Stimulated activated CD8-positive, alpha-beta memory T cell treated with anti-CD3 and anti-CD28 coated beads, Interleukin-15, amount 100 ng/mL, for 4 hours (primary cell): ENCODE measurements around the gene GALNTL6.
"Not testable (repeated sequence)": the region's sequence is repeated elsewhere in the genome, so short reads cannot be mapped to it uniquely, and the experiment has no call there.

Experiments
- DNase-seq, 2 donors: peaks; one replicate each; pipeline ENCODE4 v3.0.0-alpha.2; 2020; ENCODE audit warnings: low read depth in 2 of 2

The GALNTL6 gene

DNA sequence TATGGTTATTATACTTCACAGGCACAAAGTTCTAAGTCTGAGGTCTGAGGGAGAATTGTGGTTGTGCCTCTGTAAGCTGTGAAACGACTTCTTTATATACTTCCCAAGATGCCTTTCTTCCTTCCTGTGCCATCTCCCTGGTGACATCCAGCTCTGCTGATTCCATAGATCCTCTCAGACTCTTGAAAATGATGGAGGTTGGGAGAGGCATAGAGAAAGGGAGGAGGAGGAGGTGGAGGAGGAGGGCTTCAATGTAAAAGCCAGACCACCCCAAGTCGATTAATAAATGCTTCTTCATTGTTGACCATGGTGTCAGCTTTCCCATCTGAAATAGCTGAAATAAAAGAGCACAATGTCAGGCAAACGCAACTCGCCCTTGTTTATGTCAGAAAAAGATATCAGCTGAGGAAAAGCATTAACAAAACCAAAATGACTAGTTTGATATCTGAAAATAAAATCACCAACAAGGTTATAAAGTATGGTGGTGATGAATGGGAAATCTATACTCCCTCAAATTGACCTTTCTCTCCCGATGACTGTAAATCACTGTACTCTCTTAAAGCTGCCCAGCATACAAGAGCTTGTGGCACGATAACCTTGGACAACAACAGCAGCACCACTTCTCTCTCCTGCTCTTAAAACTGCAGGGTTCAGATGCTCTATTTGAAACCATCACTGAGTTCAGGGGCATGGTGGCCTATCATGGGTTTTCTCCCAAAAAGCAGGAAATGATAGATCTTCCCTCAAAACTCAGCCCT, 1125.0 kb downstream of the GALNTL6 start:
- DNase-seq, result no peak

GRCh38 chr4:172938870-172939269, 1125.7 kb downstream of the GALNTL6 start:
- DNase-seq, result no peak

- DNase-seq, result no peak
These were observed 1129.6 kb downstream of the GALNTL6 start for GRCh38 chr4:172942840-172943239.

- no peak for DNase-seq
These were observed 1132.4 kb downstream of the GALNTL6 start for GRCh38 chr4:172945611-172946010.

GRCh38 chr4:172946503-172946902, 1133.3 kb downstream of the GALNTL6 start:
- DNase-seq, result no peak

- no peak for DNase-seq
These were observed 1134.4 kb downstream of the GALNTL6 start for GRCh38 chr4:172947594-172947993.

DNA sequence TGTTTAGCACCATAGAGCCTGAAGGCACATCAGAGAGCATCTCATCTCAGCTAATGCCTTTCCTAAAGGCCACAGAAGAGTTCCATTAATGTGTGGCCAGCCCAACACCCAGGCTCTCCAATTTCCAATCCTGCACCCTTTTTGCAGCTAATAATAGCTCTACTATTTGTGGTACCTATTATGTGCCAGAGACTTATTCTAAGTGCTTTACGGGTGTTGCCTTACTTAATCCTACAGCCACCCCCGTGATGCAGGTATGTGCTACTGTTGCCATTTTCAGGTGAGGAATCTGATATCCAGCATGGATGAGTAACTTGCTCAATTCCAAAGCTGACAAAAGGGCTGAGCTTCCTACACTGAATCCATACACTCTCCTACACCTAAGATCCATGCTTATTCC, 1137.8 kb downstream of the GALNTL6 start:
- no peak for DNase-seq

DNA sequence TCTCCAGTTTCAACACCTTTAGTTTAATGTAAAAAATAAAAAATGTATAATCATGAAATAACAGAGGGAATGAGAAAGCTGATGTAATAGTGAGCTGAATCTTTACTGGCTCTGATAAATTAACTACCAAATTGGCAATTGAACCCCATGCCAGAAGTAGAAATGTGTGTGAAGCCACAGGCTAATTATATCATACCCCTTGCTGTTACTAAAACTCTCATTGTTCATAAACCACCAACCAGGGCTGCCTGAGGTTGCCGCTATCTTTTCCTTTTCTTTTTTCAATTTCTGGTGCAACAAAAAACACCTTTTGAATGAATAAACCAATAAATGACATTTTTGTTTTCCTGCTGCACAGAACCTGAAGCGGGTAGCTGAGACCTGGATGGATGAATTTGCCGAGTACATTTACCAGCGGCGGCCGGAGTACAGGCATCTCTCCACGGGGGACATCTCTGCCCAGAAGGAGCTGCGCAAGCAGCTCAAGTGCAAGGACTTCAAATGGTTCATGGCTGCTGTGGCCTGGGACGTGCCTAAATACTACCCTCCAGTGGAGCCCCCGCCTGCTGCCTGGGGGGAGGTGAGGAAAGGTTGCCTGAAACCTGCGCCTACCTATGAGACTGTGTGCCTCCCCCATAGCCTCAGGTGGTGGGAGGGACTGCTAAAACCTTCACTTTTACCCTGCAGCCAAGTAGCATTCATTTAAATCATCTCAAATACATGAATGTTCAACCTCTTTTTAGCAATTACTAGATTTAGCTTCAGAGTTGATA, 1138.7 kb downstream of the GALNTL6 start:
- DNase-seq, result no peak

- DNase-seq, result no peak
These were observed 1140.8 kb downstream of the GALNTL6 start for GRCh38 chr4:172953896-172954568.

DNA sequence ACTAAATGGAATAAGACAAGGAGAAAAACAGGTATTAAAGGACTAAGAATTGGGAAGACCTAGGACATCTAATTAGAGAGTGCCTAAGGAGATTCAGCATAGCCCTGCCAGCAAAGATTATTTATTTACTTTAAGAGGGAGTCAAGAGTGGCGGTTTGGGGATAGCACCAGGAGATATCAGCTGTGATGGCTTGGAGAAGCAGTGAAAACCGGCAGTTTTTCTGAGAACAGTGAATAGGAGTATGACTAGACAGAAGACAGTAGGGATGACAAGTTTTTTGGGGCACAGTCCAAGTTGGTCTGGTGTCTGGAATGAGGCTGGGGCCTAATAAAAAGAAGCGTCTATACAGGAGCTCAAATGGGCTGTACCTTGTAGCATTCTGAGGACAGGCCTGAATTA, 1143.1 kb downstream of the GALNTL6 start:
- not testable (repeated sequence) for DNase-seq

DNA sequence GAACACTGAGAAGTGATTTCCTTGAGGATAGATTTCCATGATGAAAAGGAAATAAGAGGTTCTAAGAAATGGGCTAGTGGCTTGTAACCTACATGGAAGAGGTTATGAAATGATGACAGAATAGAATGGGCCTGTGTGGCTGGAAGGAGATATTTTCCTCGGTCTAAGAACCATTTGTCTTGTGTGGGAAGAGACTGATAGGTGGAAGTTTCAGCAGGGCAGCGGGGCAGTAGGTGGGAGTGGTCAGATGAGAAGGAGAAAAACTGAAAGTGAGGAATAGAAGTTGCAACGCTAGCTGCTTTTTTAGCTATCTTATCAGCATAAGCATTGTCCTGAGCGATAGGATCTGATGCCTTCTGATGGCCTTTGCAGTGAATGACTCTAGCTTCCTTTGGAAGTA, 1144.0 kb downstream of the GALNTL6 start:
- no peak for DNase-seq

DNA sequence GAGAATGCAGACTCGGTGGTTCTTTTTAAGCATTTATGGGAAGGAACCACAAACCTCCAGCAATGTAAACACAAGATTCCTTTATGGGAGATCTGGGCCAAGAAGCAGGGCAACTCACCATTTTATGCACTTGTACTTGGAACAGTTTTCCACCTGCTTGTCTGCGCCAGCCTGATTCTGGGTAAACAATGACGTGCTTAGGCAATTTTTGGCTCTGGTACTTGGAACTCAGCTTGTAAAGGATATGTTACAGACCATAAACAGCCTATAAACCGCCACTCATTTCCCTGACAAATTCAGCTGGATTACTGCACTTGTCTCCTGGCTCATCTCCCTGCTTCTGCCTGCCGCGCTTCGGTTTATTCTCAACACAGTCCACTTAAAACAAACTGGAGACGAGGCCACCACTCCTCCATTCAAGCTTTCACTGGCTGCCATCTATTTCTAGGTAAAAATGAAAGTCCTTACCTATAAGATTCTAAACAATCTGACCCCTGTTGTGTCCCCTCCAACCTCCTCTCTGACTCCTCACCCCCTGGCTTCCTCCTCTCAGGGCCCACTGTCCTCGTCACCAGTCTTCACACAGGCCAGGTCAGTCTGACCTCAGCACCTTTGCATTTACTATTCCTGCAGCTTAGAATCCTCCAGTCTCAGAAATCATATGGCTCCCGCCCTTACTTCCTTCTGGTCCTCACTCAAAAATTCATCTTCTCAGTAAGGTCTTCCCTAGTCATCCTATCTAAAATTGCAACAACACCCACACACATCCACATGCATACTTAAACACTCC, 1149.6 kb downstream of the GALNTL6 start:
- no peak for DNase-seq

DNA sequence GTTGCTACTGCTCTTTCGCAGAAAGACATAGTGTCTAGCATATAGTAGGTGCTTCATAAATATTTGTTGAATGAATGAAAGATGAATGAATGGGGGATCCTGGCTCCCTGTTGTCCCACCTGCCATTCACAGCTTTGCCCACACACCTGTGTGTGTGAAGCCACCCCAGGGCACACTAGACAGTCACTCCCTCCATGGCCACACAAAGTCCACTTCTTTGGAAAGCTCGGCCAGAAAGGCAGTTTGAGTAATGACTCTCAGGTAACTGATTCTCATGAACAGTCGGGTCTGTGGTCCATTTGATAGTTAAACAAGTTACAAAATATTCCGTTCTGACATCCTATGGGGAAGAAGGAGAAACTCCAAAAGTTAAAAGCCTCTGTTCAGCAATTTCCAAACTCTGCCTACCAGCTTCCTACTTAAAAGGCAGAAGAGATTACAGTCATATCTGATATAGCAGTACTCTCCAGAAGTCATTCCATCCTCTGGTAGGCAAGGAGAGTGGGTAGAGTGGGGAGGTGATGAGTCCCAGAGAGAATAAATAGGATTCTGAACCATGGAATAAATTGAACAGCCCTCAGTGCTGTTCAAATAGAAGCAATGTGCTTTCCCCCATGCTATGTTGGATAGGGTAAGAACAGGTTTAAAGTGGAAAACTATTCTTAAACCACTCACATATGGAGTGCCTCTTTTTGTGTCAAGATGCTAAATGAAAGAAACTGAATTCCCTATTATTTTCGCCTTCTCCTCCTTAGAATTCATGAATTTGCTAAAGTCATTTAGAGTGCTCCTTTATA, 1150.5 kb downstream of the GALNTL6 start:
- no peak for DNase-seq

GRCh38 chr4:172970189-172970588, 1157.0 kb downstream of the GALNTL6 start:
- not testable (repeated sequence) for DNase-seq

DNA sequence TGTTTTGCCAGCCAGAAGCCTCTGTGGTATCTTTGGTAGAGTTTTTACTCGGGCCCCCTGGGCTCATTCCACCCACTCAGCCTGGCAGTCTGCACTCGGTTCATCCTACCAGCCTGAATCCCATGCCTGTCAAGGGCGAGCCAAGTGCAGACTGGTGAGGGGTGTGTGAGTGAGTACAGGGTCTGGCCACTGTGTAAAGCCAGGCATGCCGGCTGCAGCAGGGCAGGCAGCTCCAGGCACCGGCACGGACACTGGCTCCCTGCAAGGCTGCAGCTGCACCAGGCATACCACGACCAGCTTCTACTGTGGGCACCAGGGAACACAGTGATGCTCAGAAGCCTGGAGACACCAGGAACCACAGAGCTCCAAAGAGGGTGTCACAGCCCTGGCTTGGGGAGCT, 1161.4 kb downstream of the GALNTL6 start:
- DNase-seq, result no peak

DNA sequence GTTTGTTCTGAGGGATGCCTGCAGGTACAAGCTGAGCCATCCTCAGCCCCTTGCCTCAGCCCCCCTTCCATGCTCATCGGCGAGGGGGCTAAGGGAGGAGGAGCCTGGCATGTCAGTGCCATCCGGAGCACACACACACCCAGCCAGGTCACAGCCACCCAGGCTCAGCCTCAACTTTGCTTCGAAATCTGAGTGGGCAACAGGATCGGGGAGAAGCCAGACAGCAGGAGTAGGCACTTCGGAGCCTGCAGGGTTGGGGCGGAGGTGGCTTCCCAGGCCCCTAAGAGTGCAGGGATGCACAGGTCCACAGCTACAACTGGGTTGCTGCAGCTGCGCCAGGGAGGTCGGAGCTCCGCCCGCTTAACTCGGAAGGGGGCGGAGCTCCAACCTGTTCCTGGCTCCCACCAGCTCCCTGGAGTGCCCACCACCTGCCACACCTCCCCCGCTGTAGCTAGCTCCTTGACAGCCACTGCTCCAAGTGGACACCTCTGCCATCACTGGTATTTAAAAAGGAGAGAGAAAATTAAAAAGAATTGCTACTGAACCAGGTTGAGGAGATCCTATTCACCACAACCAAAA, 1162.5 kb downstream of the GALNTL6 start:
- no peak for DNase-seq

DNA sequence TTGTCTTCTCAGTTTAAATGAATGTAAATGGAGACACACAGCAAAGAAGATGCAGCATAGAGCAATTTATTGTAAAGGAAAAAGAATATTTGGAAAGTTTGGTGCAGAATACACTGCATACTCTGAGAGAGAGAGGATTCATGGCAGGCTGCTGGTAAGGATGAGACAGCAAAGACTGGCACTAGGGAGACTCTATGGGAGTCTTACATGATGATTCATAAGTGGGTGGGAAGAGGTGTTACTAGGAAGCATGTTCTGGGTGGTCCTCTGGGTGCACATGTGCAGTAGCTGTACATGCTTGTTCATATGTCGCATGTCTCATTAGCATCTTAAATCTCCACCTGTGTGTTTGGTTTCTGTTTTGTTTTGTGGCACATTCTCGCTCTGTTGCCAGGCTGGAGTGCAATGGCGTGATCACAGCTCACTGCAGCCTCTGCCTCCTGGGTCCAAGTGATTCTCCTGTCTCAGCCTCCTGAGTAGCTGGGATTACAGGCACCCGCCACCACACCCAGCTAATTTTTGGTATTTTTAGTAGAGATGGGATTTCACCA, 1164.4 kb downstream of the GALNTL6 start:
- DNase-seq, result not testable (repeated sequence)

DNA sequence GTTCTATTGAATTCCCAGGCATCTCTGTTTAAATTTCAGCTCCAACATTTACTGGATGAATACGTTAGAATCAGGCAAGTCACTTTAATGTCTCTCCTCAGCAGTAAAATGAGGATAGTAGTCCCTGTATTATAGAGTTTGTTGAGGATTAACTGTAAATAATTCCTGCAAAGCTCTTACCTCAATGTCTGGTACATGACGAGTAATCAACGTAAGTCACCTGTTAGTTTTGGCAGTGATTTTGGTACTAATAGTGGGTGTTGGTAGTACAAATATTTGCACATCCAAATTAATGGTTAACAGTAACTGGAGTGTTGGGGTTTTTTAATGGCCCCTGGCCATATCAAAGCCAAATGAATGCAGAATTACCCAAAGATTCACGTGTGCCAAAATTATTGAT, 1165.6 kb downstream of the GALNTL6 start:
- DNase-seq, result no peak

GRCh38 chr4:172979332-172979731, 1166.1 kb downstream of the GALNTL6 start:
- no peak for DNase-seq

GRCh38 chr4:172980219-172980618, 1167.0 kb downstream of the GALNTL6 start:
- DNase-seq, result no peak
